ENCODE data around the gene CAMK1D.
"Not testable (repeated sequence)": the region's sequence is repeated elsewhere in the genome, so short reads cannot be mapped to it uniquely, and the experiment has no call there.

CAMK1D gene

DNA sequence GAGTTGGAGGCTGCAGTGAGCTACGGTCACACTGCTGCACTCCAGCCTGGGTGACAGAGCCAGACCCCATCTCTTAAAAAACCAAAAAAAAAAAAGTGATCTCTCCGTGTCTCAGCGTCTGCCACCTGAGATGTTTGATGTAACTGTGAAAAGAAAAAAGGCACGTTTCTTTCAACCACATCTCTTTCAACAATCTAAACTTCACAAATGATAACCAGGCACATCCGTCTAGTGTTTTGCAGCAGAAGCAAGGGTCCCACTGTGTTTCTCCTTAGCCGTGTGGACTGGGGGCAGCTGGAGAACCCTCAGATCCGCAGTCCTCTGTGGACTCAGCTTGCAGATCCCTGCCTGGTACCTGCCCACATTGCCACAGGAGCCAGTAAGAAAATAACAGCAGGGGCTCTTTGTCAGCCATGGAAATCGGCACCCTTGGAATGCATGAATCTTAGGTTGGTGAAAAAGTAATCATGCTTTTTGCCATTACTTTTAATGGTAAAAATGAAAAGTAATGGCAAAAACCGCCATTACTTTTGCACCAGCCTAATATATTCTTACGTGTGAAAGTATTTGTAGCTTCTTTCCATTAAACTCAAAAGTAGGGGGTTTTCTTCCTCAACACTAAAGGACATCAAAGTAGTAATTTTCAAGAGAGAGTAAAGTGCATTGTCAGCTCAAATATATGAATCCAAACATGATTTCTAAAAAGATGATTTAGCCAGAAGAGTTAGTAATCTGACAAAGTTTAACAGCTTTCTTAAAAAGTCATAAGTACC, 375.6 kb downstream of the CAMK1D start:
- no peak for DNase-seq (ENCODE audit: low spot score)

- not testable (repeated sequence) for DNase-seq (ENCODE audit: low spot score)
These were observed 376.2 kb downstream of the CAMK1D start for GRCh38 chr10:12725580-12725888.

DNA sequence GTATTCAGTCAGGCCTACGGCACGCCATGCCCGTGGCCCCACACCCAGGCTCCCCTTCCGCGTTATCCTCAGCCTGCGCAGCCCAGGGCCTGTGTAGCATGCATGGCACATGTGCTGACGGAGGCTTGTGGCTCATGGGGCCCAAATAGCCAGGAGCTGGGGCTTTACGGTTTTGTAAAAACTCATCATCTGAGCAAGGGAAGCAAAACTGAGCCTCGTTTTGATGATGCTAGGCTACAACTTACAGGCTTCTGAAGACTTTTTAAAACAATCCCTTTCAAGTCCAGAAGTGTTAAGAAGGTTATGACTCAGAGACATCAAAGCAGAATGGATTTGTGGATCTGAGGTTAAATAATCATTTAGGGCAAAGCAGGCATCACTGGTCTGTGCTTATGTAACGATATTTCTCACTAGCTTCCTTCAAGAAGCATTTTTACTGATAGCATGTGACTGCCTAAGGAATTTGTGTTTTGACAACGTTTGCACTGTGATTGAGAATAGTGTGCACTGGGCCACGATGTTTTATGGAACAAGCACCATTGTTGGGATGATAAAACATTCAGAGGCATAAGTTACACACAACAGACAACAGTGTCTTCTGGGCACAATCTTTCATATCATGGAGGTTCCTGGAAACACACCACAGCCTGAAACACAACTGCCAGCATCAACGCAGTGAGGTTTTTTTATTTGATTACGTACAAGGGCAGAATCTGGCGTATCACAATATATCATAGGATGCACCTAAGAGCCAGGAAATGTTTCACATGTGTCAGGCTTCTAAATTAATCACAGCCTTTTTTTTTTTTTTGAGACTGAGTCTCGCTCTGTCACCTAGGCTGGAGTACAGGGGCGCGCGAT, 377.9 kb downstream of the CAMK1D start:
- no peak for DNase-seq (ENCODE audit: low spot score)

DNA sequence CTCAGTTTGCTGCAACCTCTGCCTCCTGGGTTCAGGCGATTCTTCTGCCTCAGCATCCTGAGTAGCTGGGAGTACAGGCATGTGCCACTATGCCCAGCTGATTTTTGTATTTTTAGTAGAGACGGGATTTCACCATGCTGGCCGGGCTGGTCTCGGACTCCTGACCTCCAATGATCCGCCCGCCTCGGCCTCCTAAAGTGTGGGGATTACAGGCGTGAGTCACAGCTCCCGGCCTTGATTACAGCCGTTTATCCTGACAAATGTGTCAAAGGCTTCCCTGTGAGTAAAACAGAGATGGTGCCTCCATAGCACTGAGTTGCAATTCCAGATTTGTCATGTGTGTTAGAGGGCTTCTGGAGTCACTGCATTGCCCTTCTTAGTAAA, 378.5 kb downstream of the CAMK1D start:
- DNase-seq (ENCODE audit: low spot score), result no peak

DNA sequence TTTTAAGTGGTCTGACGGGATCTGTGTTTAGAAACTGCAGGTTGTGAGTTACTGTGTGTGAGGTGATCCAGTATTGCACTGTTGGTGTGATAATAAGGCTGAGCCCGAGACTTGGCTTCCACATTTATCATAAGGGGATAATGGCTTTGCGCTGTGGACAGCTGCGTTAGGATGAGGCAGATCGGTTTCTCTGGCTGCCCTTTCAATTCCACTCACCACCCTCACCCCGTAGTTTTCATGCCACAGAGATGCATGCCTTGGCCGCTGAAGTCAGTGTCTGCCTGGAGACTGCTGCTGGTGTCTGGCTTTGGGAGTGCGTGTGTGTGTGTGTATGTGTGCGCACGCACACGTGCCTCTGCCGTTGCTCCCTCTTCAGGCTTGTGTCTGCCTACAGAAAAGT, 379.1 kb downstream of the CAMK1D start:
- no peak for DNase-seq (ENCODE audit: low spot score)

DNA sequence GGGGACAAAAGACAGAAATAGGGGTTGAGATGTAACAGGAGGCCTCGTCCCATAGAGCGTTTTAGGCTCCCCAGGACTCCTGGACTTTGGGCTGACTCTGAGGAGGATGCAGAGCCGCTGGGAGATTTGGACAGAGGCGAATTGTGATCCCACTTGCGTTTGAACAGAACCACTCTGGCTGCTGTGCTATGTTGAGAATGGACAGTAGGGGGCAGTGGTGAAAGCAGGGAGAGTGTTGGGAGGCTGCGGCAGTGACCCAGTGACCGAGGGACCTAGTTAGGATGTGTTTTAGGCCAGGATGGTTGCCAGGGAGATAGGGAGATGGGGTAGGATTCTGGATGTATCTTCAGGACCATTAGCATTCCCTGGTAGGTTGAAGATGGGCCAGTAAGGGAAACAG, 380.5 kb downstream of the CAMK1D start:
- peak; percentile 4 for DNase-seq (ENCODE audit: low spot score)

DNA sequence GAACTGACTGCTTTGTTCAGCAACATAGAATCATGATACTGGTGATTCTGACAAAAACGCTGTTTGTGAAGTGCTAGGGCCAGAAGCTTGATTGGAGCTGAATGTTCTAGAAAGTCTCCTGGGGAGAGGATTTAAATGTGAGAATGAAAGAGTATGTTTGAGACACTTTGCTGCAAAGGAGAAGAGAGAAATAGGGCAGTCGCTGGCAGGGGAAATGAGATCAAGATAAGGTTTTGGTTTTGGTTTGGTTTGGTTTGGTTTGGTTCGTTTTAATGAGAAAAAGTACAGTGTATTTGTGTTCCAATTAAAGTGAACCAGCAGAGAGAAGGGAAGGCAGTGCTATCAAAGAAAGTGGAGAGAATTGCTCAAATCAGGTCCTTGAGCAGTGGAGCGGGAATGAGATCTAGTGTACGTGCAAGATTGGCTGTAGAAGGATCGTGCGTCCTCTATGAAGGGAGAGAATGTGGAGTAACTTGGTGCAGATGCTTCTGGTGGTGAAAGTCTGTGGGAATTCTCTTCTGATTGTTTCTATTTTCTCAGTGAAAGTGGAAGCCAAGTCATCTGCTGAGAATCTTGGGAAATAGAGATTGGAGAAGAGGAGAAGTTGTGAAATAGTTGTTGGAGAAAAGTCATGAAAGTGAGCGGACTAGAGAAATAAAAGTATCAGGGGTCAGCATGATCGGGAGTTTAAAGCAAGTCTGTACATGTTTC, 381.6 kb downstream of the CAMK1D start:
- no peak for DNase-seq (ENCODE audit: low spot score)

DNA sequence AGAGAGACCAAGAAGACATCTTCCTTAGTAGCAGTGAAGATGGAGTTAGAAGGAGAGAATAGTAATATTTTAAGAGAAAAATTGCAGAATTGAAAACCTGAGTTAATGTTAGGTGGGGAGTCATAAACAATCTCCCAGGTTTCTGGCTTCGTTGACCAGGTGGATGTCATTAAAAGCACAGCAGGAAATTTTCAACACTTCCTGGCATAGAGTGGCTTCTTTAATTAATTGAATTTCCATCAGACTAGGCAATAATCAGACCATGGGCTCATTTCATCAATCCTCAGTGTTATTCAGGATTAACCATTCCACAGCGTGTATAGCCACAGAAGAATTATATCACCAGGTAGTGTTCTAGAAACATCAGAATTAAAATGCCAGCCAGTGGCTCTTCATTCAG, 383.9 kb downstream of the CAMK1D start:
- no peak for DNase-seq (ENCODE audit: low spot score)

GRCh38 chr10:12735843-12736462, 386.6 kb downstream of the CAMK1D start:
- DNase-seq (ENCODE audit: low spot score), result no peak

GRCh38 chr10:12740813-12741212, 391.5 kb downstream of the CAMK1D start:
- no peak for DNase-seq (ENCODE audit: low spot score)

- no peak for DNase-seq (ENCODE audit: low spot score)
These were observed 392.0 kb downstream of the CAMK1D start for GRCh38 chr10:12741360-12741804.

DNA sequence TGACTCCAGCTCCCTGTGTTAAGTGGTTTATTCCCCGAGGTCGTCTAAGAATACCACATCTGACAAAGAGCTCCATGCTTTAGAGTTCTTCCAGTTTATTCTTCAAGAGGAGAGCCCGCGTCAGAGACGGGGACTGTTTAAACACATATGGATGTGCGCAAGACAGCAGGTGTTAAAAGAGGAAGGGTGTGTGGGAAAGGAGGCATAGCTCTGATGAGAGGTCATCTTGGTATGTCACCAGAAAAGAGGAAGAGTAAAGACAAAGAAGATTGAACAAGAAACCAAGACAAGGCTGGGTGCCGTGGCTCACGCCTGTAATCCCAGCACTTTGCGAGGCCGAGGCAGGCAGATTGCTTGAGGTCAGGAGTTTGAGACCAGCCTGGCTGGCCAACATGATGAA, 393.4 kb downstream of the CAMK1D start:
- DNase-seq (ENCODE audit: low spot score), result no peak

GRCh38 chr10:12743466-12743865, 394.1 kb downstream of the CAMK1D start:
- not testable (repeated sequence) for DNase-seq (ENCODE audit: low spot score)

DNA sequence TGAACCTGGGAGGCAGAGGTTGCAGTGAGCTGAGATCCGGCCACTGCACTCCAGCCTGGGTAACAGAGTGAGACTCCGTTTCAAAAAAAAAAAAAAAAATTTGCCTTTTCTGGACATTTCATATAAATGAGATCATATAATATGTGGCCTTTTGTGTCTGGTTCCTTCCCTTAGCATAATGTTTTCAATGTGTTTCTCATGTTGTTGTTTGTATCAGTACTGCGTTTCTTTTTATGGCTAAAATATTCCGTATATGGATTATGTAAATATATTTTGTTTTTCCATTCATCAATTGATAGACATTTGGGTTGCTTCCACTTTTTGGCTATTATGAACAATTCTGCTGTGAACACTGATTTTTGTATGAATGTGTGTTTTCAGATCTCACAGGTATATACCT, 394.6 kb downstream of the CAMK1D start:
- DNase-seq (ENCODE audit: low spot score), result no peak

DNA sequence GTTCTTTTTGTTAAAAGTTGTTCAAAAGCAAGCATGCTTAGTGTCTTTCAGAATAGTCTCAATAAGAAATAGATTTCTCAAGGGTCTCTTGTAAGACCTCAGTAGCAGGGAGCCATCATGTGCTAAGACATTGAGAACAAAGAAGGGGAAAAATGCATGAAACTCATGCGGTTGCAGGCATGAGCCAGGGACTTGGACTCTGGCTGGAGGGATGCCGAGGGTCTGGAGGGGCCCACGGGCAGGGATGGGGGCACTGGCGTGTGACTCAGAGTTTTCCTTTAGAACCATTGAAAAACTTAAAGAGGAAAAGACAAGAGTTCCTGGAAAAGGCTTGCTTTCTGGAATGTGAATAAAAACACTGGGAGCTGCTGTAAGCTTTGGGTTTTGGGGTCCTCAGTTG, 398.8 kb downstream of the CAMK1D start:
- DNase-seq (ENCODE audit: low spot score), result no peak

GRCh38 chr10:12749760-12750478, 400.6 kb downstream of the CAMK1D start:
- no peak for DNase-seq (ENCODE audit: low spot score)

DNA sequence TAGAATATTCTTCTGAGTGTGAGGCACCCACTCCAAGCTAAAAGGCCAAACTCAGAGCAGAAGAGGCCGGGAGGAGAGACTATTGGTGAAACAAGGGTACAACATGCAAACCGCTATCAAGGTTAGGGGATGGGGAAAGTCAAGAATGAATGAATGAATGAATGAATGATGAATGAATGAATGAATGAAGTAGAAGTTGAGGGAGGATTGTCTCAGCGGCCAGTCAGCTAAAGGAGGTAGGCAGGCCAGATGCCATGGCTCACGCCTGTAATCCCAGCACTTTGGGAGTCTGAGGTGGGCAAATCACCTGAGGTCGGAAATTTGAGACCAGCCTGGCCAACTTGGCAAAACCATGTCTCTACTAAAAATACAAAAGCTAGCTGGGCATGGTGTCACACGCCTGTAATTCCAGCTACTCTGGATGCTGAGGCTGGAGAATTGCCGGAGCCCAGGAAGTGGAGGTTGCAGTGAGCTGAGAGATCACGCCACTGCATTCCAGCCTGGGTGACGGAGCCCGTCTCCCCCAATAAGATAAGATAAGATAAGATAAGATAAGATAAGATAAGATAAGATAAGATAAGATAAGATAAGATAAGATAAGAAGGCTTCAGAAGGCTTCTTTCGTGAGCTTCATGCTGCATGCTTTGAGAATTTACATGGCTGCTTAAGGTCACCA, 401.3 kb downstream of the CAMK1D start:
- no peak for DNase-seq (ENCODE audit: low spot score)

GRCh38 chr10:12755075-12755474, 405.7 kb downstream of the CAMK1D start:
- DNase-seq (ENCODE audit: low spot score), result no peak

- no peak for DNase-seq (ENCODE audit: low spot score)
These were observed 408.0 kb downstream of the CAMK1D start for GRCh38 chr10:12757351-12757750.

GRCh38 chr10:12758271-12758670, 408.9 kb downstream of the CAMK1D start:
- no peak for DNase-seq (ENCODE audit: low spot score)

DNA sequence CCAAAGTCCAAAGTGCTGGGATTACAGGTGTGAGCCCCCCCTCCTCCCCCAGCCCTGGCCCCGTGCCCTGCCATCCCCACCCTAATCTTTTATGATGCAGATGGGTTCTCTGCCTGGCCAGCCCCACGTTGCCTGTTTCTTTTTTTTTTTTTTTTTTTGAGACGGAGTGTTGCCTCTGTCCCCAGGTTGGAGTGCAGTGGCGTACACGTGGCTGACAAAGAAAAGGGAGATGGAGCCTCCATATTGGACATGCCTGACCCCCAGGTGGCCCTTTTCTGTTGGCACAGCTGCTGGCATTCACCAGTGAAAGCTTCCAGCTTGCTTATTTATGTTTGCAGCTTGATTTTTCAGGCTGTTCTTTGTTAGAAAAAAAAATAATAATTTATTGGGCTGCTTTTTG, 416.9 kb downstream of the CAMK1D start:
- DNase-seq (ENCODE audit: low spot score), result no peak
